ENCODE results near the gene SOCS1.
A peak's percentile ranks its signal among the peaks of the same experiment; 100 is the strongest.

SOCS1 gene

DNA sequence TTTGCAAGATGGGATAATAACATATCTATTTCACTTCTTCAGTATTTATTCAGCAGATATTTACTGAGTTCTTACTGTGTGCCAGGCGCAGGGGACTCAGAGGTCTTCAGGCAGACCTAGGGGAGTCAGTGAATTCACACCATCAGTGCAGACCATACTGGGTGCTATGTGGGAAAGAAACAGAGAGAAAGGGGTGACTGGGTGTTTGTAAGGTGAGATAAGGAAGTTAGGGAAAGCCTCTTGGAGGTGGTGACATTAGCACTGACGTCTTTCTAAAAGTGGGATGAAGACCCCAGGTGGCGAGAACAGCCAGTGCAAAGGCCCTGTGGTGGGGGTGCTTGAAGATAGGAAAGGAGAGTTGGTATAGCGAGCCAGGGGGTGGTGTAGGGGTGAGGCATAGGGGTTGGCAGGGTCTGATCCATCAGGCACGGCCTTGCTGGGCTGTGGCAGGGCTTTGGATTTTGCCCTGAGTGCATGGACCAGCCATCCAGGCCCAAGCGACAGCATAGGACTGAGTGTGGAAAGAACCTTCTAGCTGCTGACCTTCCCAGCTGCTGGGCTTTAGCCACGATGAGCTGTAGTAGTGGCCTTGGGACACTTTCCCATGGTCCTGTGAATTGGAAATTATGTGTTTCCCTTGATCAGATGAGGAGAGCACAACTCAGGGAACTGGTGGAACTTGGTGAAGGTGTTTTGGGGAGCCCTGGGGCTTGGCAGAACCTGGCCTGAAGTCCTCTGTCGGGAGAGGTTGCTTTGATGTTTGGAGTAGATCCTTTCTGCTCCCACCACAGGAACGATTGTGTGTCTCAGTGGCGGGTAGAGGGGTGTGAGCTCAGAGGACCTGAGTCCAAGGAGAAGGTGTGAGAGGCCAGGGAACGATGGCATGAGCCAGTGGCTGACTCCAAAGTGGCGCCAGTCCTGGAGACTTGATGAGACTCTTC lies 3.9 kb upstream of the SOCS1 start:
- DNase-seq (ENCODE audit: extremely low spot score), result no peak
- ChIA-PET CTCF (interaction anchor here (0.6 kb wide), 2 partner anchors 96 to 273 kb away, joined by 3 to 4 read pairs; no protein-coding TSS in a partner anchor), POLR2A (no interaction called here)
- TF ChIP-seq L3MBTL2 (conservative IDR thresholded peaks at IDR 0.05) (no peak), ELF4 (IDR thresholded peaks at IDR 0.05) (no peak)

DNA sequence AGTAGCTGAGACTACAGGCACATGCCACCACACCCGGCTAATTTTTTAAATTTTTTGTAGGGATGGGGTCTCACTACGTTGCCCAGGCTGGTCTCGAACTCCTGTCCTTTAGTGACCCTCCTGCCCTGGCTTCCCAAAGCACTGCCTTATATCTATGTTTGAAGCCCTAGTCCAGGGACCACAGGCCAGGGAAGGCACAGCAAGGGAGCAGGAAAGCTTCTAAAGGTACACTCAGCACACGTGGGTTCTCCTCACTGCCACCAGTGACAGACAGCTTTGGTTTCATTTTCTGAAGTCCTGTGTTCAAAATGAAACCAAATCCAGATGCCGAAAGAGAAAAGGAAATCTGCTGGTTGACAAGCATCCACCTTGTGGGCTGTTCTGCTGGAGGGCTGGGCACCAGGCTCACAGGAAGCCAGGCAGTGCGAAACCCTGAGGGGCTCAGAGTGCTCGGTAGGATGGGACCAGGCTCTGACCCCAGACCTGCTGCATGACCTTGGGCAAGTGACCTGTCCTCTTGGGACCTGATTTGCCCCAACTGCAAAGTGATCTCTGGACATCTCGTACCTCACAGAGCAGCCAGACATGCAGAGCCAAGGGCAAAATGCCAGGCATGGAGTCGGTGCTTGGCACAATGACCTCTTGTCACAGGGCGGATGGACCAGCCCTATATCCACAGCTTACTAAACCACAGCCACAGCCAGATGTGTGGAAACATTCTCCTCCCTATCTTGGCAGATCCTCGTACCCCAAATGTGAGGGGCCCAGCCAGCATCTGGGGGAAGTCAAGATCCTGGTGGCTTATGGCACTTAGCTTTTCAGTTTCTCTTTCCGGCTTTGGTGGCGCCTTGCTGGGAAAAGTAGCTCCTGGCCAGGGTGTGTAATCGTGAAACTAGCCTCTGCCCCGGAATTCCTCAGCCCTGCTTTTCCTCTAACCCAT lies 2.8 kb upstream of the SOCS1 start:
- no peak for TF ChIP-seq ARNT (IDR thresholded peaks at IDR 0.05)
- TF ChIP-seq FOXK2 (IDR thresholded peaks at IDR 0.05), result no peak
- TF ChIP-seq SP1 (IDR thresholded peaks at IDR 0.05), result no peak
- no peak for TF ChIP-seq NFRKB (IDR thresholded peaks at IDR 0.05)
- no peak for TF ChIP-seq LEF1 (IDR thresholded peaks at IDR 0.05; ENCODE audit: borderline replicate concordance)
- TF ChIP-seq SUZ12 (IDR thresholded peaks at IDR 0.05), result no peak
- no peak for TF ChIP-seq HDGF (IDR thresholded peaks at IDR 0.05; ENCODE audit: borderline replicate concordance)
- no peak for TF ChIP-seq TARDBP (IDR thresholded peaks at IDR 0.05)
- TF ChIP-seq BHLHE40 (IDR thresholded peaks at IDR 0.05; ENCODE audit: borderline replicate concordance), result no peak
- TF ChIP-seq L3MBTL2 (conservative IDR thresholded peaks at IDR 0.05), result no peak
- no peak for TF ChIP-seq FOXA1 (IDR thresholded peaks at IDR 0.05)
- no peak for TF ChIP-seq ZNF384 (IDR thresholded peaks at IDR 0.05)
- TF ChIP-seq CTBP1 (IDR thresholded peaks at IDR 0.05; ENCODE audit: borderline replicate concordance), result no peak
- TF ChIP-seq FOXM1 (IDR thresholded peaks at IDR 0.05; ENCODE audit: borderline replicate concordance), result no peak
- TF ChIP-seq ELF4 (IDR thresholded peaks at IDR 0.05), result no peak
- TF ChIP-seq, protein P1, sequence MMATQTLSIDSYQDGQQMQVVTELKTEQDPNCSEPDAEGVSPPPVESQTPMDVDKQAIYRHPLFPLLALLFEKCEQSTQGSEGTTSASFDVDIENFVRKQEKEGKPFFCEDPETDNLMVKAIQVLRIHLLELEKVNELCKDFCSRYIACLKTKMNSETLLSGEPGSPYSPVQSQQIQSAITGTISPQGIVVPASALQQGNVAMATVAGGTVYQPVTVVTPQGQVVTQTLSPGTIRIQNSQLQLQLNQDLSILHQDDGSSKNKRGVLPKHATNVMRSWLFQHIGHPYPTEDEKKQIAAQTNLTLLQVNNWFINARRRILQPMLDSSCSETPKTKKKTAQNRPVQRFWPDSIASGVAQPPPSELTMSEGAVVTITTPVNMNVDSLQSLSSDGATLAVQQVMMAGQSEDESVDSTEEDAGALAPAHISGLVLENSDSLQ (IDR thresholded peaks at IDR 0.05), result no peak
- DNase-seq (ENCODE audit: extremely low spot score), result no peak
- CTCF ChIA-PET, result interaction anchor here (0.9 kb wide), 1 partner anchor 128 kb away, joined by 4 read pairs; no protein-coding TSS in a partner anchor

DNA sequence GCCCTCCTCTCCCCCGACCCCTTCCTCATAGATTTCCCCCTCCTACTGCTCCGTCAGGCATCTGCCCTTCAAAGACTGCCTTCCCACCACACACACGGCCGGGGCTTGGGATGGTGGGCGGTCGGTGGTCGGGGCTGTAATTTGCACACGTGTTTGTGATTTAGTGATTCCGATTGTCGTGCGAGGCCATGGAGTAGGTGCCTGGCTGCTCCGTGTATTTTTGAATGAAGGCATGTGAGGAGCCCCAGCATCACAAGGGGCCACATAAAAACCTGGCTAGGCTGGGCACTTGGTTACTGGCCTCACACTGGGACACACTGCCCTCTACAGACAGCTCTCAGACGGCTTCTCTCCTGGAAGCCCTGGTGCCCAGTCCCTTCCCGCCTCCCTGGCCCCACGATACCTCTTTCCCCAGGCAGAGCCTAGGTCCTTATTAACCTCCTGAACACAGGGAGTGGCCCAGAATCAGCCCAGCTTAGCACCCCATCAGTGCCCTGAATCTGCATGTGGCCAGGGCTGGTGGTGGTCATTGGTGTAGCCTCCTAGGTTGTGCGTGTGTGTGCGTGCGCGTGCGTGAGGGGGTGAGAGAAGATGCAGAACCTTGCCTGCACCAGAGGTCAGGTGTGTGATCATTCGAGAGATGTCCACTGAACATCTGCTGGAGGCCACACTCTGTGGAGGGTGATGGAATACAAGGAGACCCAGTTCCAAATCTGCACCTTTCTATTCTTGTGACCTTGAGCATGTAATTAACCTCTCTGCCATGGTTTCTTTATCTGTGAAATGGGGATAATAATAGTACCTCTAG lies 1.3 kb upstream of the SOCS1 start:
- DNase-seq (ENCODE audit: extremely low spot score), result peak; percentile 77
- no peak for TF ChIP-seq BHLHE40 (IDR thresholded peaks at IDR 0.05; ENCODE audit: borderline replicate concordance)
- peak; percentile 64 for TF ChIP-seq L3MBTL2 (conservative IDR thresholded peaks at IDR 0.05)
- POLR2A ChIA-PET, result interaction anchor here (0.6 to 1.9 kb wide), 5 partner anchors 11 to 101 kb away, joined by 3 to 11 read pairs (median 4); no protein-coding TSS in a partner anchor
- CTCF ChIA-PET, result interaction anchor here (0.6 to 2.3 kb wide), 6 partner anchors 12 to 291 kb away, joined by 3 to 9 read pairs (median 4); partner anchors contain the start of gene TNP2

More for the DNA sequence above, 2.8 kb upstream of the SOCS1 start:
- POLR2A ChIA-PET, result no interaction called here

DNA sequence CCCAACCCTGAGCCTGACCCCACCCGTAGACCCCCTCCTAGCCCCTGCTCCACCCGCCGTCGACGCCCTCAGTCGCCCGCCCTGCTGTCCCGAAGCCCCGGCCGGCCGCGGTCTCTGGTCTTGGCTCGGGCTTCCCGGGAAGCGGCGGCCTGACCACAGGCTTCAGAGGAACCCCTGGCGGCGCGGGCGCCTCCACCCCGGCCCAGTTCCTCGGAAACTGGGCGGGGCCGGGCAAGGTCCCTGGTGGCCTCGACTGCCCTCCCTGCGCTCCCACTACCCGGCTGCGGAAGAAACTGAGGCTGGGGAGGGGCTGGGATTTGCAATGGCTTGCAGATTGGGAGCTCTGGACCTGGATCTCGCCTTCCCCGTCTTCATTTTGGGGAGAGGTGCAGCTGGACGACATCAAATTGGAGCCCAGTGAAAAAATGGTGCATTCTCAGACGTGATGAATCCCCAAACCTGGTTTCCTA lies 692 bp upstream of the SOCS1 start:
- ChIA-PET POLR2A (interaction anchor here (0.6 to 1.9 kb wide), 23 partner anchors 10 to 285 kb away, joined by 3 to 16 read pairs (median 4); partner anchors contain the start of genes PRM3, RMI2 and TNP2), CTCF (interaction anchor here (0.5 to 2.3 kb wide), 9 partner anchors 12 to 292 kb away, joined by 3 to 11 read pairs (median 4); partner anchors contain the start of gene TNP2)
- TF ChIP-seq LEF1 (IDR thresholded peaks at IDR 0.05; ENCODE audit: borderline replicate concordance) (no peak), FOXA1 (IDR thresholded peaks at IDR 0.05) (no peak), FOXK2 (IDR thresholded peaks at IDR 0.05) (no peak), ARNT (IDR thresholded peaks at IDR 0.05) (no peak), TARDBP (IDR thresholded peaks at IDR 0.05) (no peak), NFRKB (IDR thresholded peaks at IDR 0.05) (no peak), SP1 (IDR thresholded peaks at IDR 0.05) (no peak), L3MBTL2 (conservative IDR thresholded peaks at IDR 0.05) (no peak; the same call in 1 of the 2 replicates), ELF4 (IDR thresholded peaks at IDR 0.05) (no peak), SUZ12 (IDR thresholded peaks at IDR 0.05) (no peak), HDGF (IDR thresholded peaks at IDR 0.05; ENCODE audit: borderline replicate concordance) (no peak), CTBP1 (IDR thresholded peaks at IDR 0.05; ENCODE audit: borderline replicate concordance) (no peak), FOXM1 (IDR thresholded peaks at IDR 0.05; ENCODE audit: borderline replicate concordance) (no peak), ZNF384 (IDR thresholded peaks at IDR 0.05) (no peak), BHLHE40 (IDR thresholded peaks at IDR 0.05; ENCODE audit: borderline replicate concordance) (no peak)
- TF ChIP-seq, protein P1 (IDR thresholded peaks at IDR 0.05), result no peak
- DNase-seq (ENCODE audit: extremely low spot score), result no peak

All from HEK293T (cell line).